Measurements from ENCODE around the gene KAZN.
"Not testable (repeated sequence)": the region's sequence is repeated elsewhere in the genome, so short reads cannot be mapped to it uniquely, and the experiment has no call there.

Gene KAZN

GRCh38 chr1:15034656-15035055 lies 436.2 kb downstream of the KAZN start:
- no peak for TF ChIP-seq CTCF (IDR thresholded peaks at IDR 0.05; ENCODE audit: low read depth, low read length)

DNA sequence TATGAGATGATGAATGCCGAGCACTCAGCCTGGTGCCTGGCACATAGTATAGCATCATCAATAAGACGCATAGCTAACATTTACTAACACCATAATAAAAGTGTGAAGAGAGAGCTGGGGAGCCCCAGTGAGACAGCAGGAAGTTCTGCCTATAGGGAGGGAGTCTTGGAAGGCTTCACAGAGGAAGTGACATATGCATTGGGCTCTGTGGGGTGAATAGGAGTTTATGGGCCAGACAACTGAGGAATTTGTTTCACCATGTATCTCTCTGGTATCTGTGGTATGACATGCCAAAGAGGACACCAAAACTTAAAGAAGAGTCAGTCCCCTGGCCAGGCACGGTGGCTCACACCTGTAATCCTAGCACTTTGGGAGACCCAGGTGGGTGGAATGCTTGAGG lies 436.8 kb downstream of the KAZN start:
- no peak overlapping the region for H3K4me3 ChIP-seq (ENCODE audit: low read depth, low read length)
- no peak for TF ChIP-seq CTCF (IDR thresholded peaks at IDR 0.05; ENCODE audit: low read depth, low read length)

More at GRCh38 chr1:15034656-15035055, 436.2 kb downstream of the KAZN start:
- no peak overlapping the region for H3K4me3 ChIP-seq (ENCODE audit: low read depth, low read length)

- H3K4me3 ChIP-seq (ENCODE audit: low read depth, low read length): no peak overlapping the region
- TF ChIP-seq CTCF (IDR thresholded peaks at IDR 0.05; ENCODE audit: low read depth, low read length): no peak
Measured at GRCh38 chr1:15036101-15036500, 437.6 kb downstream of the KAZN start.

DNA sequence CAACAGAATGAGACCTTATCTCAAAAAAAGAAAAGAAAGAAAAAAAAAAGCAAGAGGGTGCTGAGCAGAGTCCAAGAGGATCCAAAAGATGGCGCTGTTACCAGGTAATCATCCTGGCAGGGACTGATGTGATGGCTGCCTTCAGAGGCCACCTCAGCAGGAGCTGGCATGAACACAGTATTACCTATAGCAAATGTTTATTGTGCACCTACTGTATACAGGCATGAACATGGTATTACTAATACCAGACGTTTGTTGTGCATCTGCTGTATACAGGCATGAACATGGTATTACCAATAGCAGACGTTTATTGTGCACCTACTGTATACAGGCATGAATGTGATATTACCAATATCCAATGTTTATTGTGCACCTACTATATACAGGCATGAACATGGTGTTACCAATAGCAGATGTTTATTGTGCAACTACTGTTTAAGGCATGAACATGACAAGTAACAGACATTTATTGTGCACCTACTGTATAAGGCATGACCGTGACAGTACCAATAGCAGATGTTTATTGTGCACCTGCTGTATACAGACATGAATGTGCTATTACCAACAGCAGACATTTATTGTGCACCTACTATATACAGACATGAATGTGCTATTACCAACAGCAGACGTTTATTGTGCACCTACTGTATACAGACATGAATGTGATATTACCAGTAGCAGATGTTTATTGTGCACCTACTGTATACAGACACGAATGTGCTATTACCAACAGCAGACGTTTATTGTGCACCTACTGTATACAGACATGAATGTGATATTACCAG lies 439.9 kb downstream of the KAZN start:
- TF ChIP-seq CTCF (IDR thresholded peaks at IDR 0.05; ENCODE audit: low read depth, low read length): no peak
- H3K4me3 ChIP-seq (ENCODE audit: low read depth, low read length): no peak overlapping the region

- no peak for TF ChIP-seq CTCF (IDR thresholded peaks at IDR 0.05; ENCODE audit: low read depth, low read length)
- no peak overlapping the region for H3K4me3 ChIP-seq (ENCODE audit: low read depth, low read length)
Measured at GRCh38 chr1:15039017-15039648, 440.6 kb downstream of the KAZN start.

GRCh38 chr1:15039901-15040300 lies 441.4 kb downstream of the KAZN start:
- no peak for TF ChIP-seq CTCF (IDR thresholded peaks at IDR 0.05; ENCODE audit: low read depth, low read length)
- no peak overlapping the region for H3K4me3 ChIP-seq (ENCODE audit: low read depth, low read length)

- H3K4me3 ChIP-seq (ENCODE audit: low read depth, low read length): not testable (repeated sequence)
Measured at GRCh38 chr1:15040685-15041084, 442.2 kb downstream of the KAZN start.
